Prostate gland (tissue), 2 donors: ENCODE data around the gene MMP15.

Experiments used
- CTCF ChIP-seq, 4 experiments: fragments of 200-600 bp in 2 of 4; fragments of 450-650 bp in 2 of 4; sonication (generic) in 2 of 4; IDR thresholded peaks; 1 replicate in 3 of 4; 2 replicates in 1 of 4; pipeline ENCODE4 v1.5.1; 2016 to 2019; ENCODE audit warnings: antibody characterized with exemption in 4 of 4, mild to moderate bottlenecking in 2 of 4, moderate library complexity in 2 of 4
- POLR2A ChIP-seq: fragments of 450-650 bp; IDR thresholded peaks from one replicate; pipeline ENCODE4 v1.6.1; 2016; ENCODE audit warnings: antibody characterized with exemption, mild to moderate bottlenecking

- no peak for TF ChIP-seq POLR2A
- no peak for TF ChIP-seq CTCF (IDR thresholded peaks at IDR 0.05)
Observed at GRCh38 chr16:58035356-58036170, 10.0 kb downstream of the MMP15 start.
